ENCODE results near the gene AFF3. TPM values are rescaled to one million over a fixed set of nuclear protein-coding genes. Genes with fewer than 3 reads are reported as not detected.

AFF3 gene
- total and polyA plus RNA-seq, 10 of the 15 experiments (the other 5 are each of a cell fraction or from before 2014, with no cell fraction given) = 0.26 to 5.5 (median 3.0) TPM

GRCh38 chr2:99675130-99675661 lies 467.2 kb downstream of the AFF3 start:
- ChIA-PET CTCF (no interaction called here), RAD21 (ENCODE audit: unreplicated experiment) (no interaction called here), POLR2A (no interaction called here), SMC1A (ENCODE audit: uncharacterized antibody, unreplicated experiment) (no interaction called here)
- H3K4me1 ChIP-seq (ENCODE audit: control insufficient read depth, insufficient read depth, low read length) = no peaks in the 10 kb centered on the region
- no peaks in the 10 kb centered on the region for H4K20me1 ChIP-seq (ENCODE audit: control insufficient read depth, insufficient read depth)
- no peak for DNase-seq (ENCODE audit: low read depth, low spot score)
- in situ Hi-C loops (cut with MboI) = no loop called here
- H3K9ac ChIP-seq (ENCODE audit: control insufficient read depth, insufficient read depth, low read length) = no peak overlapping the region
- WGBS (ENCODE audit: insufficient coverage, insufficient replicate concordance, low lambda C conversion rate, missing lambda C conversion rate) = 60% methylated on average over 12 of the region's 12 CpGs
- no peak for ATAC-seq
- intact Hi-C loops (cut with micrococcal nuclease; ENCODE audit: unreplicated experiment) = no loop called here
- H3K4me2 ChIP-seq (ENCODE audit: control insufficient read depth, insufficient read depth) = no peak overlapping the region
- no peaks in the 10 kb centered on the region; a peak in 1 of 4 replicates for H3K27me3 ChIP-seq (replicated peaks in 1 of 2; ENCODE audit: control insufficient read depth in 2 of 2, insufficient read depth in 2 of 2, low read length in 1 of 2)
- H3K4me3 ChIP-seq = no peak overlapping the region
- BruUV-seq (replicated peaks) = no TSS peak
- H3K79me2 ChIP-seq (ENCODE audit: control insufficient read depth, insufficient read depth, low read length) = no peaks in the 10 kb centered on the region
- H3K36me3 ChIP-seq (ENCODE audit: control insufficient read depth in 2 of 2, insufficient read depth in 2 of 2, low read length in 1 of 2) = no peaks in the 10 kb centered on the region
- H3K9me3 ChIP-seq (replicated peaks; ENCODE audit: control insufficient read depth, insufficient read depth, low read length) = no peaks in the 10 kb centered on the region
- FAIRE-seq = no peak
- H3K27ac ChIP-seq (ENCODE audit: control insufficient read depth, insufficient read depth) = no peak overlapping the region
- no peak overlapping the region for H2AFZ ChIP-seq (ENCODE audit: control insufficient read depth, low read depth, low read length)
- TF ChIP-seq NKRF (conservative IDR thresholded peaks at IDR 0.05) (no peak), MTA3 (IDR thresholded peaks at IDR 0.05; ENCODE audit: borderline replicate concordance, low read length) (no peak), NFXL1 (IDR thresholded peaks at IDR 0.05; ENCODE audit: borderline replicate concordance) (no peak), HCFC1 (IDR thresholded peaks at IDR 0.05; ENCODE audit: low read length) (no peak), EED (IDR thresholded peaks at IDR 0.05; ENCODE audit: low read depth) (no peak), SIN3A (IDR thresholded peaks at IDR 0.05; ENCODE audit: low read depth, low read length) (no peak), CHD2 (IDR thresholded peaks at IDR 0.05; ENCODE audit: borderline replicate concordance, low read depth, low read length) (no peak), FOXK2 (IDR thresholded peaks at IDR 0.05) (no peak), TAF1 (IDR thresholded peaks at IDR 0.05; ENCODE audit: borderline replicate concordance, low read depth, low read length) (no peak), E2F8 (IDR thresholded peaks at IDR 0.05; ENCODE audit: low read depth, partially characterized antibody) (no peak), IKZF2 (IDR thresholded peaks at IDR 0.05) (no peak)
- TF ChIP-seq, protein P1, sequence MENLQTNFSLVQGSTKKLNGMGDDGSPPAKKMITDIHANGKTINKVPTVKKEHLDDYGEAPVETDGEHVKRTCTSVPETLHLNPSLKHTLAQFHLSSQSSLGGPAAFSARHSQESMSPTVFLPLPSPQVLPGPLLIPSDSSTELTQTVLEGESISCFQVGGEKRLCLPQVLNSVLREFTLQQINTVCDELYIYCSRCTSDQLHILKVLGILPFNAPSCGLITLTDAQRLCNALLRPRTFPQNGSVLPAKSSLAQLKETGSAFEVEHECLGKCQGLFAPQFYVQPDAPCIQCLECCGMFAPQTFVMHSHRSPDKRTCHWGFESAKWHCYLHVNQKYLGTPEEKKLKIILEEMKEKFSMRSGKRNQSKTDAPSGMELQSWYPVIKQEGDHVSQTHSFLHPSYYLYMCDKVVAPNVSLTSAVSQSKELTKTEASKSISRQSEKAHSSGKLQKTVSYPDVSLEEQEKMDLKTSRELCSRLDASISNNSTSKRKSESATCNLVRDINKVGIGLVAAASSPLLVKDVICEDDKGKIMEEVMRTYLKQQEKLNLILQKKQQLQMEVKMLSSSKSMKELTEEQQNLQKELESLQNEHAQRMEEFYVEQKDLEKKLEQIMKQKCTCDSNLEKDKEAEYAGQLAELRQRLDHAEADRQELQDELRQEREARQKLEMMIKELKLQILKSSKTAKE (IDR thresholded peaks at IDR 0.05; ENCODE audit: low read depth, poor library complexity, severe bottlenecking) = no peak
- TF ChIP-seq, protein P2, sequence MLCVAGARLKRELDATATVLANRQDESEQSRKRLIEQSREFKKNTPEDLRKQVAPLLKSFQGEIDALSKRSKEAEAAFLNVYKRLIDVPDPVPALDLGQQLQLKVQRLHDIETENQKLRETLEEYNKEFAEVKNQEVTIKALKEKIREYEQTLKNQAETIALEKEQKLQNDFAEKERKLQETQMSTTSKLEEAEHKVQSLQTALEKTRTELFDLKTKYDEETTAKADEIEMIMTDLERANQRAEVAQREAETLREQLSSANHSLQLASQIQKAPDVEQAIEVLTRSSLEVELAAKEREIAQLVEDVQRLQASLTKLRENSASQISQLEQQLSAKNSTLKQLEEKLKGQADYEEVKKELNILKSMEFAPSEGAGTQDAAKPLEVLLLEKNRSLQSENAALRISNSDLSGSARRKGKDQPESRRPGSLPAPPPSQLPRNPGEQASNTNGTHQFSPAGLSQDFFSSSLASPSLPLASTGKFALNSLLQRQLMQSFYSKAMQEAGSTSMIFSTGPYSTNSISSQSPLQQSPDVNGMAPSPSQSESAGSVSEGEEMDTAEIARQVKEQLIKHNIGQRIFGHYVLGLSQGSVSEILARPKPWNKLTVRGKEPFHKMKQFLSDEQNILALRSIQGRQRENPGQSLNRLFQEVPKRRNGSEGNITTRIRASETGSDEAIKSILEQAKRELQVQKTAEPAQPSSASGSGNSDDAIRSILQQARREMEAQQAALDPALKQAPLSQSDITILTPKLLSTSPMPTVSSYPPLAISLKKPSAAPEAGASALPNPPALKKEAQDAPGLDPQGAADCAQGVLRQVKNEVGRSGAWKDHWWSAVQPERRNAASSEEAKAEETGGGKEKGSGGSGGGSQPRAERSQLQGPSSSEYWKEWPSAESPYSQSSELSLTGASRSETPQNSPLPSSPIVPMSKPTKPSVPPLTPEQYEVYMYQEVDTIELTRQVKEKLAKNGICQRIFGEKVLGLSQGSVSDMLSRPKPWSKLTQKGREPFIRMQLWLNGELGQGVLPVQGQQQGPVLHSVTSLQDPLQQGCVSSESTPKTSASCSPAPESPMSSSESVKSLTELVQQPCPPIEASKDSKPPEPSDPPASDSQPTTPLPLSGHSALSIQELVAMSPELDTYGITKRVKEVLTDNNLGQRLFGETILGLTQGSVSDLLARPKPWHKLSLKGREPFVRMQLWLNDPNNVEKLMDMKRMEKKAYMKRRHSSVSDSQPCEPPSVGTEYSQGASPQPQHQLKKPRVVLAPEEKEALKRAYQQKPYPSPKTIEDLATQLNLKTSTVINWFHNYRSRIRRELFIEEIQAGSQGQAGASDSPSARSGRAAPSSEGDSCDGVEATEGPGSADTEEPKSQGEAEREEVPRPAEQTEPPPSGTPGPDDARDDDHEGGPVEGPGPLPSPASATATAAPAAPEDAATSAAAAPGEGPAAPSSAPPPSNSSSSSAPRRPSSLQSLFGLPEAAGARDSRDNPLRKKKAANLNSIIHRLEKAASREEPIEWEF (IDR thresholded peaks at IDR 0.05; ENCODE audit: insufficient replicate concordance, low read depth, low read length) = no peak

Data from GM12878 (cell line).